Parathyroid adenoma (tissue), 2 donors: ENCODE measurements around the gene RFX2.

Experiments
- H2AFZ ChIP-seq: fragments of 300-600 bp; sonication (generic); one replicate; pipeline ENCODE4 v1.7.0; 2017; ENCODE audit warnings: antibody characterized with exemption, mild to moderate bottlenecking
- H3K27ac ChIP-seq: fragments of 300-600 bp; sonication (generic); one replicate; pipeline ENCODE4 v1.7.0; 2017
- H3K27me3 ChIP-seq: fragments of 300-600 bp; sonication (generic); one replicate; pipeline ENCODE4 v1.7.0; 2017; ENCODE audit warnings: low read length; ENCODE audit not compliant: control insufficient read depth, insufficient read depth
- H3K36me3 ChIP-seq: fragments of 300-600 bp; sonication (generic); one replicate; pipeline ENCODE4 v1.7.0; 2017; ENCODE audit warnings: low read length; ENCODE audit not compliant: control insufficient read depth, insufficient read depth
- H3K4me1 ChIP-seq: fragments of 300-600 bp; sonication (generic); one replicate; pipeline ENCODE4 v1.7.0; 2017; ENCODE audit warnings: control low read depth
- H3K4me2 ChIP-seq: fragments of 300-600 bp; sonication (generic); one replicate; pipeline ENCODE4 v1.7.0; 2017; ENCODE audit warnings: low read length
- H3K4me3 ChIP-seq: fragments of 300-600 bp; sonication (generic); one replicate; pipeline ENCODE4 v1.7.0; 2017; ENCODE audit warnings: low read depth, low read length
- H3K79me2 ChIP-seq: fragments of 300-600 bp; sonication (generic); one replicate; pipeline ENCODE4 v1.7.0; 2017; ENCODE audit warnings: control low read depth
- H3K9ac ChIP-seq: fragments of 300-600 bp; sonication (generic); one replicate; pipeline ENCODE4 v1.7.0; 2017; ENCODE audit warnings: mild to moderate bottlenecking
- H3K9me3 ChIP-seq: fragments of 300-600 bp; sonication (generic); one replicate; pipeline ENCODE4 v1.7.0; 2017; ENCODE audit warnings: low read length; ENCODE audit not compliant: control insufficient read depth
- CTCF ChIP-seq: fragments of 300-600 bp; sonication (generic); IDR thresholded peaks from one replicate; pipeline ENCODE4 v1.7.0; 2017; ENCODE audit warnings: antibody characterized with exemption, mild to moderate bottlenecking
- donor health status: primary hyperparathyroidism.

Gene RFX2

GRCh38 chr19:6105444-6105843, 4.9 kb downstream of the RFX2 start:
- H3K79me2 ChIP-seq, result no peaks in the 10 kb centered on the region
- no peaks in the 10 kb centered on the region for H3K9me3 ChIP-seq
- TF ChIP-seq CTCF, result no peak
- H3K27ac ChIP-seq, result no peak overlapping the region
- no peaks in the 10 kb centered on the region for H3K27me3 ChIP-seq
- H2AFZ ChIP-seq, result no peak overlapping the region
- no peak overlapping the region for H3K4me2 ChIP-seq
- no peak overlapping the region for H3K9ac ChIP-seq
- H3K36me3 ChIP-seq, result no peaks in the 10 kb centered on the region
- peaks cover 9% of the 10 kb centered on the region for H3K4me1 ChIP-seq
- no peak overlapping the region for H3K4me3 ChIP-seq

- no peak overlapping the region for H3K9ac ChIP-seq
- H3K4me2 ChIP-seq, result no peak overlapping the region
- no peak overlapping the region for H2AFZ ChIP-seq
- no peaks in the 10 kb centered on the region for H3K9me3 ChIP-seq
- H3K27me3 ChIP-seq, result no peaks in the 10 kb centered on the region
- no peaks in the 10 kb centered on the region for H3K79me2 ChIP-seq
- TF ChIP-seq CTCF, result no peak
- H3K36me3 ChIP-seq, result no peaks in the 10 kb centered on the region
- no peak overlapping the region for H3K27ac ChIP-seq
- H3K4me3 ChIP-seq, result no peak overlapping the region
- no peaks in the 10 kb centered on the region for H3K4me1 ChIP-seq
Observed at GRCh38 chr19:6103894-6104293, 6.4 kb downstream of the RFX2 start.

- Histone ChIP-seq H3K27ac (no peak overlapping the region), H3K79me2 (no peaks in the 10 kb centered on the region), H3K4me1 (no peaks in the 10 kb centered on the region), H3K4me3 (no peak overlapping the region), H3K9me3 (no peaks in the 10 kb centered on the region), H3K9ac (no peak overlapping the region), H3K36me3 (no peaks in the 10 kb centered on the region), H3K4me2 (no peak overlapping the region), H3K27me3 (no peaks in the 10 kb centered on the region), H2AFZ (no peak overlapping the region)
- no peak for TF ChIP-seq CTCF
Observed at GRCh38 chr19:6103217-6103644, 7.1 kb downstream of the RFX2 start.

GRCh38 chr19:6101991-6102390, 8.3 kb downstream of the RFX2 start:
- no peaks in the 10 kb centered on the region for H3K36me3 ChIP-seq
- H3K4me3 ChIP-seq, result no peak overlapping the region
- no peaks in the 10 kb centered on the region for H3K79me2 ChIP-seq
- no peaks in the 10 kb centered on the region for H3K9me3 ChIP-seq
- H2AFZ ChIP-seq, result no peak overlapping the region
- no peak overlapping the region for H3K4me2 ChIP-seq
- no peak for TF ChIP-seq CTCF
- H3K9ac ChIP-seq, result no peak overlapping the region
- H3K4me1 ChIP-seq, result no peaks in the 10 kb centered on the region
- H3K27me3 ChIP-seq, result no peaks in the 10 kb centered on the region
- no peak overlapping the region for H3K27ac ChIP-seq

GRCh38 chr19:6101291-6101825, 8.9 kb downstream of the RFX2 start:
- Histone ChIP-seq H2AFZ (no peak overlapping the region), H3K9ac (no peak overlapping the region), H3K9me3 (no peaks in the 10 kb centered on the region), H3K79me2 (no peaks in the 10 kb centered on the region), H3K36me3 (no peaks in the 10 kb centered on the region), H3K4me3 (no peak overlapping the region), H3K27ac (no peak overlapping the region), H3K27me3 (no peaks in the 10 kb centered on the region), H3K4me1 (no peaks in the 10 kb centered on the region), H3K4me2 (no peak overlapping the region)
- no peak for TF ChIP-seq CTCF
